NCI-H226 (cell line): ENCODE measurements around the gene EFCAB14.
"Not testable (repeated sequence)": the region's sequence is repeated elsewhere in the genome, so short reads cannot be mapped to it uniquely, and the experiment has no call there.

Source experiments
- DNase-seq: peaks from one replicate; pipeline ENCODE4 v3.0.0-alpha.2; 2015

Gene EFCAB14

GRCh38 chr1:46652321-46653100 lies 66.4 kb downstream of the EFCAB14 start:
- no peak for DNase-seq

- not testable (repeated sequence) for DNase-seq
Observed at GRCh38 chr1:46651152-46651551, 67.8 kb downstream of the EFCAB14 start.

GRCh38 chr1:46650491-46650890 lies 68.4 kb downstream of the EFCAB14 start:
- DNase-seq, result no peak

DNA sequence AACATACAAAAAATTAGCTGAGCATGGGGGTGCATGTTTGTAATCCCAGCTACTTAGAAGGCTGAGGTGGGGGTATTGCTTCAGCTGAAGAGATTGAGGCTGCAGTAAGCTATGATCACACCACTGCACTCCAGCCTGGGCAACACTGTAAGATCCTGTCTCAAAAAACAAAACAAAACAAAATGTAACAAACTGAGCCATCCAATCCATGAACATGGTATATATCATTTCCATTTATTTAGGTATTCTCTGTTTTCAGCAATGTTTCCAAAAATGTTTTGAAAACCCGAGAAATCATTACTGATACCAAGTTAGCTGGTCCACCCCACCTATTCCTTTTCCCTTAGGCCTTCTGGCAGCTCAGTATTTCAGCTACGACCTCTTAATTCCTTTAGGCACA lies 69.2 kb downstream of the EFCAB14 start:
- DNase-seq, result no peak

DNA sequence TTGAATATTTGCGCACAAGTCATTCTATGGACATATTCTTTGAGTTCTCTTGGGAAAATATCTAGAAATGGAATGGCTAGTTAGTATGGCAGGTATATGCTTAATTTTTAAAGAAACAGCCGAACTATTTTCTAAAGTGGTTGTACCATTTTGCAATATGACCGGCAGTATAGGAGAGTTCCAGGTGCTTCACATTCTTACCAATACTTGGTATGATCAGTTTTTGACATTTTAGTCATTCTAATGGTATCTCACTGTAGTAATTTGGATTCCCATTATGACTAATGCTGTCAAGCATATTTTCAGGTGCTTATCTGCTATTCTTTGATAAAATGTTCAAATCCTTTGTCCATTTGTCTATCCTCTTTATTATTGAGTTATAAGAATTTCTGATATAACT lies 71.3 kb downstream of the EFCAB14 start:
- peak; percentile 38 for DNase-seq

DNA sequence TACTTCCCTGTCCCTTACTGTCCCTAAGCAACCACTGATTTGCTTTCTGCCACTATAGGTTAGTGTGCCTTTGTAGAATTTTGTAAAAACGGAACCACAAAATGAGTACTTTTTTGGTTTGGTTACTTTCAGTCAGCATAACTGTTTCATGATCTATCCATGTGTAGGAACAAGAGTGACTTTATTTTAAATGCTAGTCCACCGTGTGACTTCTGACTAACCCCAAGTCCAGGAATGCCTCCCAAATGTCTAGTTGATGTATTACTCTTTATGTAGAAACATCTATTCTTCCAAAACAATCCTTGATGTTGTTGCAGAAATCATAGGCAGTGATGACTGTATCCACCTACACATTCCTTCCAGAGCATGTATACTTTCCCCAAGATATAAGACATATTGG lies 72.1 kb downstream of the EFCAB14 start:
- peak; percentile 58 for DNase-seq

DNA sequence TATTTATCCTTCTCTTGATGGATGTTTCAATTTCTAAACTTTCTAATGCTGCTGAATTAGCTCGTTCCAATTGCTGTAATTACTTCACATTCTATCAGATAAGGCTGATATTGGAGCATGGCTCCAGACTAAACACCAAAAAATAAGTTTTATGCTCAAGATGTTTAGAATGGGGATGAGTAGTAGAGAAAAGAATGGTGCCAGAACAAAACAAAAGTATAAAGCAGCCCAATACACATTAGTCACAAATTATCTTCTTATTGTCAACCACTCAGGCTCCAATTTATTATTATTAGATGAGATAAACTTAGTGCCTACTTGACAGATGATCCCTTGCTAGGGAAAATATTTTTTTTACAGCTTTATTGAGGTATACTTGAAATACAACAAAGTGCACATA lies 72.6 kb downstream of the EFCAB14 start:
- peak; percentile 12 for DNase-seq

GRCh38 chr1:46645815-46646214 lies 73.1 kb downstream of the EFCAB14 start:
- no peak for DNase-seq

DNA sequence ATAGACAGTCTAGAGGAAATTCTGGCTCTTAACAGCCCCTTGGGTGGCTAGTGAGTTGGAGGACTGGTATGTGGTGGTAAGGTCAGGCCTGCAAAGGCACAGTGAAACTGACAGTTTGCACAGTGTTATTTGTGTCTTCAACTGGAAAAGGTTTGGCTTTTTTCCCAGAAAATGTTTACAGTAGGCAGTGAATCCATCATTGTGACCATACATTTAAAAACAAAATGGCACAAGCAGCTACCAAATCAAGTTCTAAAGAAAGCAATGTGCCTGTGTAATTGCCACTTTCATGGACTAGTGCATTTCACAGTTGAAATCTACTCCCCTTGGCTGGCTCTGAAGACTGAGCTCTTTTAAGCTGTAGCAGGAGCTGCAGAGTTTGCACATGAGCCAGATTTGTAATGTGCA lies 75.5 kb downstream of the EFCAB14 start:
- DNase-seq, result peak; percentile 82

GRCh38 chr1:46642115-46642680 lies 76.7 kb downstream of the EFCAB14 start:
- DNase-seq, result no peak

DNA sequence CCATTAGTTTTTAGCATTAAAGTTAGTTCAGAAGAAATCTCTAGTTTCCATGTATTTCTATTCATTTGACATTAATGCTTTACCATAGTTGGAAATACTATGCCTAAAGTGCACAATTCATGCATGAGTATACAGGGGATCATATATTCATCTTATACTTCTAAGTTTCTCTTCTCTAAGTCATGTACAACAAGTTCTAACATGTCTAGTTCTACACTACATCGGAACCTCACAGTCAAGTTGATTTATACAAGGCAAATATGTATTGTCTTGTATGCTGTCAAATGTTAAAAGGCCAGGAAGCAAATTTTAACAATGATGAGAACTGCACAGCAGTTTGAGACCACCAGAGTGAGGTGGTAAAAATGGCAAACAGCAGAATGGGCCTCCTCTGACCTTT lies 79.4 kb downstream of the EFCAB14 start:
- DNase-seq, result no peak

- DNase-seq, result no peak
Observed at GRCh38 chr1:46638921-46639320, 80.0 kb downstream of the EFCAB14 start.

- DNase-seq, result no peak
Observed at GRCh38 chr1:46637444-46638083, 81.3 kb downstream of the EFCAB14 start.

DNA sequence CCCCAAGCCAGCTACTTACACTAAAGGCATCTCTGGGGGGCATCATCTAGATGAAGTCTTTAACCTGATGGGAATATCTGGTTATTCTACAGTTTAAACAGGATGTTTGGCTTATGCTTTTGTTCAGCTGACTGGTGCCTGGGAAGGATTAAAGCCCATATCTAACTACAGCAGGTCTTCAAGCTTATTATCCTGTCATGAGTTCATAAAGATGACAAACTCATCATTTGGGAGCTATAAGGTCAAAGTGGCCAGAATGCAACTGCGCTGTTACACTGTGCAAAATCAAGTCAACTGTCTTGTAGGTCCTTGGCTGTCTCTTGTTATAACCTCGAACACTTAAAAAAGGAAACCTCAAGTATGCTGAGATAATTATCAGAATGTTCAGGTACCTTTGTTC lies 83.7 kb downstream of the EFCAB14 start:
- no peak for DNase-seq

- no peak for DNase-seq
Observed at GRCh38 chr1:46630719-46631118, 88.2 kb downstream of the EFCAB14 start.
